A673 (cell line): ENCODE measurements around the gene ERC1. TPM values are rescaled to one million over a fixed set of nuclear protein-coding genes. Genes with fewer than 3 reads are reported as not detected.
"Not testable (repeated sequence)": the region's sequence is repeated elsewhere in the genome, so short reads cannot be mapped to it uniquely, and the experiment has no call there.

Experiments
- BruUV-seq: library from RNA; stranded (reverse); fragments of 400-500 nt; replicated peaks from 2 replicates; lab custom pipeline; 2021; lab: Mats Ljungman, UMichigan
- CTCF ChIA-PET: fragments of 300-600 bp; sonication (Branson Sonifier 250); formaldehyde crosslinking; loops from one replicate; lab custom pipeline; 2022; ENCODE audit warnings: antibody characterized with exemption; lab: Charles Lee
- POLR2A ChIA-PET: fragments of 300-600 bp; sonication (Branson Sonifier 250); formaldehyde crosslinking; loops from one replicate; lab custom pipeline; 2022; ENCODE audit warnings: antibody characterized with exemption; ENCODE audit not compliant: low non-redundant PET; lab: Charles Lee
- DNase-seq: peaks from one replicate; pipeline ENCODE4 v3.0.0-alpha.2; 2015; ENCODE audit warnings: low spot score
- H3K27ac ChIP-seq: fragments of 200-600 bp; sonication (generic); 2 replicates; pipeline ENCODE4 v1.5.1; 2016; ENCODE audit warnings: mixed run types, low read depth, mild to moderate bottlenecking, mixed read lengths, antibody characterized with exemption, low read length; ENCODE audit not compliant: poor library complexity, severe bottlenecking
- H3K27me3 ChIP-seq: fragments of 200-600 bp; sonication (generic); replicated peaks from 2 replicates; pipeline ENCODE4 v1.6.1; 2017; ENCODE audit warnings: mixed run types, low read depth, mild to moderate bottlenecking, mixed read lengths, antibody characterized with exemption, low read length; ENCODE audit not compliant: insufficient read depth, poor library complexity
- H3K36me3 ChIP-seq: fragments of 200-600 bp; sonication (generic); 2 replicates; pipeline ENCODE4 v1.6.1; 2016; ENCODE audit warnings: mixed run types, mild to moderate bottlenecking, mixed read lengths, antibody characterized with exemption, low read length; ENCODE audit not compliant: insufficient read depth, poor library complexity, severe bottlenecking
- H3K4me1 ChIP-seq: fragments of 200-600 bp; sonication (generic); 2 replicates; pipeline ENCODE4 v1.6.1; 2017; ENCODE audit warnings: mixed run types, mild to moderate bottlenecking, mixed read lengths, antibody characterized with exemption, low read length; ENCODE audit not compliant: insufficient read depth, poor library complexity, severe bottlenecking
- H3K4me3 ChIP-seq: fragments of 200-600 bp; sonication (generic); 2 replicates; pipeline ENCODE4 v1.5.1; 2016; ENCODE audit warnings: low read depth, mixed run types, mild to moderate bottlenecking, mixed read lengths, low read length; ENCODE audit not compliant: poor library complexity, severe bottlenecking
- H3K9me3 ChIP-seq: fragments of 200-600 bp; sonication (generic); 2 replicates; pipeline ENCODE4 v1.6.1; 2016; ENCODE audit warnings: mixed run types, low read depth, mild to moderate bottlenecking, mixed read lengths, antibody characterized with exemption, low read length; ENCODE audit not compliant: poor library complexity, severe bottlenecking
- CTCF ChIP-seq: fragments of 300-800, 200-600 bp; sonication (generic); conservative IDR thresholded peaks from 2 replicates; pipeline ENCODE4 v1.5.1; 2017; ENCODE audit warnings: low read depth, mild to moderate bottlenecking, antibody characterized with exemption, low read length, moderate library complexity, mixed read lengths
- EZH2 ChIP-seq: fragments of 200-600 bp; sonication (generic); IDR thresholded peaks from 2 replicates; pipeline ENCODE4 v1.6.1; 2017; ENCODE audit warnings: borderline replicate concordance, low read depth, mild to moderate bottlenecking, mixed read lengths, antibody characterized with exemption, low read length; ENCODE audit not compliant: poor library complexity, severe bottlenecking
- intact Hi-C: fragments of 100-400 bp; cut with micrococcal nuclease; formaldehyde crosslinking; loops from one replicate; pipeline ENCODE4 v1.10.0; 2022; ENCODE audit not compliant: unreplicated experiment
- total RNA-seq: library from RNA; stranded (reverse); gene quantifications from 2 replicates; pipeline ENCODE4 v1.2.3, GENCODE V29; 2021

ERC1 gene
- total RNA-seq, 1 experiment from 2014 or later: 60.7 TPM

- Histone ChIP-seq H3K4me1 (no peaks in the 10 kb centered on the region), H3K36me3 (peaks cover 16% of the 10 kb centered on the region), H3K27me3 (no peaks in the 10 kb centered on the region), H3K4me3 (no peak overlapping the region), H3K27ac (no peak overlapping the region), H3K9me3 (peaks cover 9% of the 10 kb centered on the region)
- ChIA-PET POLR2A (no interaction called here), CTCF (no interaction called here)
- BruUV-seq: no TSS peak
- no peak for TF ChIP-seq CTCF
- no peak for TF ChIP-seq EZH2
- intact Hi-C loops: no loop called here
- no peak for DNase-seq
Observed at GRCh38 chr12:1195513-1195912, 204.5 kb downstream of the ERC1 start.

- TF ChIP-seq CTCF (no peak), EZH2 (no peak)
- ChIA-PET POLR2A (no interaction called here), CTCF (no interaction called here)
- Histone ChIP-seq H3K27ac (no peak overlapping the region), H3K36me3 (peaks cover 14% of the 10 kb centered on the region), H3K9me3 (peaks cover 9% of the 10 kb centered on the region), H3K4me1 (no peaks in the 10 kb centered on the region), H3K4me3 (no peak overlapping the region), H3K27me3 (no peaks in the 10 kb centered on the region)
- no peak for DNase-seq
- BruUV-seq: no TSS peak
- intact Hi-C loops: no loop called here
Observed at GRCh38 chr12:1197264-1198018, 206.4 kb downstream of the ERC1 start.

GRCh38 chr12:1198854-1199253 lies 207.8 kb downstream of the ERC1 start:
- H3K27me3 ChIP-seq, DNase-seq, H3K4me1 ChIP-seq, intact Hi-C loops, H3K27ac ChIP-seq, CTCF ChIA-PET, H3K4me3 ChIP-seq, H3K9me3 ChIP-seq, BruUV-seq: not testable (repeated sequence)
- peaks cover 14% of the 10 kb centered on the region for H3K36me3 ChIP-seq
- POLR2A ChIA-PET: interaction anchor here (0.7 kb wide), 1 partner anchor 40 kb away, joined by 6 read pairs; no protein-coding TSS in a partner anchor
